GM12891 (cell line): ENCODE measurements around the gene FGFBP2.

Experiments used
- DNase-seq: peaks from one replicate; pipeline ENCODE4 v3.0.0; 2011; ENCODE audit warnings: low spot score; ENCODE audit not compliant: insufficient read length
- FAIRE-seq: peaks from 2 replicates; lab custom pipeline; 2011; peaks lifted over from hg19 to GRCh38; lab: Jason Lieb, UNC
- PAX5 ChIP-seq: IDR thresholded peaks from 2 replicates; pipeline ENCODE4 v1.6.1; 2011; ENCODE audit warnings: low read length, moderate library complexity, mild to moderate bottlenecking; ENCODE audit not compliant: insufficient read depth, severe bottlenecking
- POLR2A ChIP-seq: IDR thresholded peaks from 2 replicates; pipeline ENCODE4 v1.6.1; 2011; ENCODE audit warnings: low read depth, low read length, control low read depth
- POLR2AphosphoS5 ChIP-seq: IDR thresholded peaks from 2 replicates; pipeline ENCODE4 v1.6.1; 2011; ENCODE audit warnings: low read depth, low read length, control low read depth
- POU2F2 ChIP-seq: IDR thresholded peaks from 2 replicates; pipeline ENCODE4 v1.6.1; 2011; ENCODE audit warnings: low read depth, mild to moderate bottlenecking, control low read depth, low read length, moderate library complexity
- SPI1 ChIP-seq: IDR thresholded peaks from 2 replicates; pipeline ENCODE4 v1.6.1; 2011; ENCODE audit warnings: low read depth, low read length, control low read depth
- TAF1 ChIP-seq: IDR thresholded peaks from 2 replicates; pipeline ENCODE4 v1.6.1; 2011; ENCODE audit warnings: low read depth, low read length, control low read depth

FGFBP2 gene

DNA sequence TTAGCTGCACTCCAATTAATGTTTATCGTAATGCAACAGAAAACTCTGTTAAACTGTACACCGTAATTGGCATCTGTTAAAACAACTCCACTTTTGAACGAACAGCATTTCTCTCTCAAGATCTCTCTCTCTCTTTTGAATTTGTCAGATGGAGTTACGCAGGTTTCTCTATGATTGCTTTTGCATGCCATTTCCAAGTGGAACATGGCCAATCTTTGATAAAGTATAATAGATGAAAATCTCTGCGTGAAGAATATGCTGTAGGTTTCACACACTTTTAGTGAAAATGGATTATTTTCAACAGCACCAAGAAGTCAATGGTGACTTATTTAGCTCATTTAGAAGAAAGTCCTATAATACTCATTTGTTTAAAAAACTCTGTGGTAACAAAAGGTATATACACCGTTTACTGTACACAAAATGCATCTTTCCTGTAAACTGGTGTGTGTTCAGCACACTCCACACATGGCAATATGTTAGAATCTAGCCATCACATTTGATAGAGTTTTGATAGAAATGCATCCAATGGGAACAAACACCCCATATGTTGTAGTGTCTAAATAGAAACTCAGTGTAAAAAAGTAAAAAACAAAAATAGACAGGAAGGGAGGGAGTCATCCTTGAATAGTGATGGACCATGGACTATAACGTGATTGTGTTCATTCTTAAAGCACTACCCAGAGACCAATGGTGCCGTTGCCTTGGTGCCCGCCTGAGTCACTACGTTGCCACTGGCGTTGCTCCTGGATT is 5.8 kb upstream of the FGFBP2 start:
- DNase-seq = no peak
- TF ChIP-seq TAF1 (no peak), POLR2AphosphoS5 (no peak), PAX5 (no peak), POU2F2 (no peak), SPI1 (no peak), POLR2A (no peak)
- no peak for FAIRE-seq

DNA sequence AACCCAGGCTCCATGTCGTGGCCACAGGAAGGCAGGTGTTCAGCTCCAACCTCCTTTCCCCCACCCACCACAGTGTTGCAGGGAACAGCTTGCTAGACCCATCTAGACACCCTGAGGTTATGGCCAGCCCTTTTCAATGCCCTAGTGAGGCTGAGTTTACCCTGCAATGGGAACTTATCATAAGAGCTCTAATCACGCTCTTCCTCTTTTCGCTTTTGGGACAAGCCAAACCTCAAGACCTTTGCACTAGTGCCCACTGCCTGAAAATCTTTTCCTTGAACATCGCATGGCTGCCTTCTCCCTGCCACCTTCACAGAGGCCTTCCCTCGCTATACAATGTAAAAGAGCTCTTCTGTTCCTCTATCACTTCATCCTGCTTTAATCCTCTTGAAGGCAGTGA is 2.4 kb upstream of the FGFBP2 start:
- FAIRE-seq = no peak
- no peak for DNase-seq
- no peak for TF ChIP-seq TAF1
- TF ChIP-seq PAX5 = no peak
- no peak for TF ChIP-seq POLR2A
- no peak for TF ChIP-seq SPI1
- TF ChIP-seq POLR2AphosphoS5 = no peak
- TF ChIP-seq POU2F2 = no peak

DNA sequence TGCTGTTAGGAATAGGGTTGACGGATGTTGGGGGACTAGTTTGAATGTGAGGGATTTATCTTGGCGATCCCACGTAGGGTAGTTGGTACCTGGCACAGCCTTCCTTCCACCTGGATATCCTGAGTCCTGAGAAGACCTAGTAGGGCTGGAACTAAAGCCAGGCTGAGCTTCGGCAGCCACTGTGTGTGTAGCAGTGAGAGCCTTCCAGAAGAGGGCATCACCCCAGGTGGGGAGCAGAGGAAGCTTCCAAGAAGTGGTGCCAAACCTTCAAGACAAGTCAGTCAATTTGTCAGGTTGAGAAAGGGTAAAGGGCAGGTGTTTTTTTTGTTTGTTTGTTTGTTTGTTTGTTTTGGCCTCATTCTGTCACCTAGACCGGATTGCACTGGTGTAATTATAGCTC is 1.2 kb upstream of the FGFBP2 start:
- TF ChIP-seq SPI1 (no peak), POU2F2 (no peak), TAF1 (no peak), PAX5 (no peak), POLR2A (no peak), POLR2AphosphoS5 (no peak)
- DNase-seq (peak; percentile 10), FAIRE-seq (no peak)

DNA sequence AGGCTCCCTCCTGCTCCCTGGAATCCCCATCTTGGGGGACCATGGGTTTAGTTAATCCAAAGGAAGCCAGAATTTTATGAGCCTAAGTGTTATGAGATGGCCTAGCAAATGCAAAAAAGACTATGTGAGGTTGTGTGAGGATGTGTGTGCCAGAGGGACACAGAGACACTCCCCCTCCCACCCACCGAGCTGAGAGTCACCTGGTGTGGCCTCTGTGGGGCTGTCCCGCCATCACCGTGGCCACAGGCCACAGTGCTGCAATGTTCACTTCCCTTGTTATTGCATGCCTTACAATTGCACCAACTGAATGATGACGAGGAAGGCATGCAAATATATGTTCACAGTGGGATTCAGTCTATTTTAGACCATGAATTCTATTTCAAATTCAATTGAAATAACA is 601 bp upstream of the FGFBP2 start:
- no peak for TF ChIP-seq SPI1
- no peak for TF ChIP-seq PAX5
- TF ChIP-seq POLR2AphosphoS5 = no peak
- TF ChIP-seq POLR2A = no peak
- TF ChIP-seq POU2F2 = no peak
- no peak for TF ChIP-seq TAF1
- FAIRE-seq = no peak
- DNase-seq = peak; percentile 30

DNA sequence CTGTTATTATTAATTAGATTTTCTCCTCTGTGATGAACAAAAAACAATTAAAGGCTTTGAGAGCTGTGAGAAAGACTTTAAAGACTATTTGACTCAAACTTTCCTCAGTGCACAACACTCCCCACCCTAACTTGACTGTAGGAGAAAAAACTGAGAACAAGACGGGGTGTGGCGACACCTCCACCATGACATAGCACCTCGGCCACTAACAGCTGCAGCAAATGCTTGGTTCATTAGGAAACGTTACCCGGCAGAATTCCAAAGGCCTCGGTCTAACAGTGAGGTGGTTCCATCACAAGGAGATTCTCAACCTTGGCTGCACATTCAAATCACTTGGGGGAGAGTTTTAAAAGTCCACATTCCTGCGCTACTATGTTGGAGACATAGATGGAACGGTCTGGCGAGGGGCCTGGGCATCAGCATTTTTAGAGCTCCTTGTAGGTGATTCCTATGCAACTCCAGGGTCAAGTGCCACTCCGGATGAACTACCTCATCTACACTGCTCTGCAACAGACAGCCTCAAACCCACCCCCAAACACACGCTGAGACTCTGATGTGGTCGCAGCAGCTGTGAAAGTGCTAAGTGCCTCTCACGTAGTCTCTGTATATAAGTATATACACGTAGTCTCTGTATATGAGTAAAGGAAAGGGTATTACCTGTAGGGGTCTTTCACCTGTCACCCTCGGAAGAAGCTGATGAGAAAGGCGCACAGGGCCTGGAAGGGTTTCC is 1.0 kb downstream of the FGFBP2 start:
- FAIRE-seq (no peak), DNase-seq (no peak)
- TF ChIP-seq TAF1 = no peak
- TF ChIP-seq POLR2AphosphoS5 = no peak
- no peak for TF ChIP-seq SPI1
- no peak for TF ChIP-seq POLR2A
- no peak for TF ChIP-seq PAX5
- TF ChIP-seq POU2F2 = no peak

DNA sequence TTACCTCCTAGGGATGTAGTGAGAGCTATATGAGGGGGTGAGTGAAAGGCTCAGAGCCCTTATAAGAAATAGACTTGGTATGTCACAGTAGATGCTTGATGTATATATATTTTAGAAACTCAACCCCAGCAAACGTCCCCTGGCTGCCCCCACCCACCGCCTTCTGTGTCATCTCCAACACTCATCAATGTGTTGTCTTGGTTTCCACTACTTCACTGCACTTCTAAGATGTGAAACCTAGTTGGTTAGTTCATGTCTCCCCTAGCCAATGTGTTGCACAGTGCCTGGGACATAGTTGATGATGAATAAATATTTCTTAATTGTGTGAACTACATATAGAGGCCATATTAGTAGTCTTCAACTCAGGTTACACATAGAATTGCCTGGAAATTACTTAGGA is 4.4 kb downstream of the FGFBP2 start:
- FAIRE-seq = no peak
- no peak for DNase-seq
- TF ChIP-seq SPI1 (no peak), TAF1 (no peak), PAX5 (no peak), POLR2A (no peak), POLR2AphosphoS5 (no peak), POU2F2 (no peak)

DNA sequence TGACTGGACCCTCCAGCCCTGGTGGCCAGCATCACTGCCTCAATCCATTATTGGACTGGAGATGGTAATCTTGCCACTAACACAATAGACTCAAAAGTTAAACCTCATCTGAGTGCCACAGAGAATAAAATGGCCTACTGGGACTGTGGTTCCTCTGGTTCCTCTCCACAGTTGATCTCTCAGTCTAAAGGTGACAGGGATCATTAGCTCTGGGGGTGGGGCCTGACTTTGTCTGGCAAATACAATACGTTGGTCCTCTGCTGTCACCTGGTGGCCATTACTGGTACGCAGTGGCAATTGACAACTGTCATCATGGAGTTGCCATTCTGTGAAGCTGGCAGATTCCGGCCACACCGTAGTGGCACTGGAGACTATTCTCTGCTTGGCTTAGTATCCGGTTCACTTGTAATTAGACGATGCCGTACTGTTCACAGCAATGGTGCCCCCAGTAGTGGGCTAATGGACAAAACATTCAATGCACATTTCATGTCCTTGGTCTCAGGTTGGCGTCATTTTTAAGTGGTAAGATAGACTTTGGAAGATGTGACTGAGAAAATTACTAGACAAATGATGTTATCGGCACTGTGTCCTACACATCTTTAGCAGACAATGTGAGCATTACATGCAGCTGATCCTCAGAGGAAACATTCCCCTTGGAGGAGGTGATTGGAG is 6.7 kb downstream of the FGFBP2 start:
- DNase-seq (peak; percentile 59), FAIRE-seq (peak; percentile 93)
- TF ChIP-seq POU2F2 (no peak), PAX5 (no peak), SPI1 (no peak), POLR2A (no peak), POLR2AphosphoS5 (no peak), TAF1 (no peak)

DNA sequence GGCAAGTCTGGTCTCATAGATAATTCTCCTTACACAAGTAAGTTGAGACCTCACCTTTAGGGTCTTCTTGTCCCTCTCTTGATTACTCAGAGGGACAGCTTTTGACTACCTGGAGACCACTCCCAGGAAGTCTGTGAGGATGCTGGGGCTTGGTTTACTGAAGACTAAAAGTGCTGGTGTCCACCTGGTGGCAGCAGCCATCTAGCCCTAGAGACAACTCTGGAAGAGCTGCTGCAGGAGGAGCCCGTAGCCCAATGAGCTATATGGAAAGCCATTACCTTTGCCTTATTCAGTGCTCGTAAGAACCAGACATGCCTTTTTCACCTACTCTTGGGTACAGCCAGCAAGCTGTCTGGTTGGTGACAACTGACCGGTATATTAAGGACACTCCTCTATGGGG is 7.3 kb downstream of the FGFBP2 start:
- DNase-seq (no peak), FAIRE-seq (no peak)
- TF ChIP-seq POLR2AphosphoS5 = no peak
- TF ChIP-seq TAF1 = no peak
- TF ChIP-seq POLR2A = no peak
- TF ChIP-seq SPI1 = no peak
- no peak for TF ChIP-seq PAX5
- TF ChIP-seq POU2F2 = no peak
